OCI-M2 (cell line): ENCODE data around the gene FBXO3.
"Not testable (repeated sequence)": the region's sequence is repeated elsewhere in the genome, so short reads cannot be mapped to it uniquely, and the experiment has no call there.

Experiments
- DNase-seq: peaks from one replicate; lab custom pipeline; 2025; ENCODE audit not compliant: unreplicated experiment; lab: John Stamatoyannopoulos, UW

Gene FBXO3

GRCh38 chr11:33730716-33731115, 43.6 kb downstream of the FBXO3 start:
- no peak for DNase-seq

- not testable (repeated sequence) for DNase-seq
Measured at GRCh38 chr11:33729072-33729664, 45.2 kb downstream of the FBXO3 start.

GRCh38 chr11:33727539-33727938, 46.8 kb downstream of the FBXO3 start:
- DNase-seq = not testable (repeated sequence)

GRCh38 chr11:33725496-33725895, 48.8 kb downstream of the FBXO3 start:
- DNase-seq = no peak

- DNase-seq = no peak
Measured at GRCh38 chr11:33724644-33725035, 49.7 kb downstream of the FBXO3 start.

GRCh38 chr11:33723238-33723881, 51.0 kb downstream of the FBXO3 start:
- no peak for DNase-seq

GRCh38 chr11:33722590-33723234, 51.6 kb downstream of the FBXO3 start:
- no peak for DNase-seq

GRCh38 chr11:33721984-33722383, 52.3 kb downstream of the FBXO3 start:
- no peak for DNase-seq

- no peak for DNase-seq
Measured at GRCh38 chr11:33721426-33721825, 52.9 kb downstream of the FBXO3 start.

- DNase-seq = no peak
Measured at GRCh38 chr11:33719587-33719986, 54.7 kb downstream of the FBXO3 start.

GRCh38 chr11:33718440-33718839, 55.9 kb downstream of the FBXO3 start:
- no peak for DNase-seq

- DNase-seq = no peak
Measured at GRCh38 chr11:33716243-33716642, 58.1 kb downstream of the FBXO3 start.

- DNase-seq = no peak
Measured at GRCh38 chr11:33713856-33714398, 60.4 kb downstream of the FBXO3 start.

GRCh38 chr11:33713151-33713855, 61.0 kb downstream of the FBXO3 start:
- DNase-seq = no peak

- no peak for DNase-seq
Measured at GRCh38 chr11:33712436-33712835, 61.9 kb downstream of the FBXO3 start.

GRCh38 chr11:33709466-33709865, 64.9 kb downstream of the FBXO3 start:
- no peak for DNase-seq

GRCh38 chr11:33708985-33709384, 65.3 kb downstream of the FBXO3 start:
- no peak for DNase-seq

- DNase-seq = not testable (repeated sequence)
Measured at GRCh38 chr11:33707831-33708230, 66.5 kb downstream of the FBXO3 start.

- no peak for DNase-seq
Measured at GRCh38 chr11:33706966-33707365, 67.4 kb downstream of the FBXO3 start.

- no peak for DNase-seq
Measured at GRCh38 chr11:33706546-33706945, 67.8 kb downstream of the FBXO3 start.

- no peak for DNase-seq
Measured at GRCh38 chr11:33704240-33705002, 69.9 kb downstream of the FBXO3 start.
